ENCODE data around the gene EEF2.
"Not testable (repeated sequence)": the region's sequence is repeated elsewhere in the genome, so short reads cannot be mapped to it uniquely, and the experiment has no call there.

The EEF2 gene

GRCh38 chr19:3961007-3961406 lies 24.3 kb downstream of the EEF2 start:
- no peak for TF ChIP-seq CTCF (IDR thresholded peaks at IDR 0.05; ENCODE audit: insufficient read depth, low read length, poor library complexity, severe bottlenecking)
- no peaks in the 10 kb centered on the region for H3K27me3 ChIP-seq (replicated peaks; ENCODE audit: control insufficient read depth, insufficient read depth, low read length)
- H3K4me3 ChIP-seq (replicated peaks; ENCODE audit: low read depth, low read length), result no peak overlapping the region
- peaks cover 33% of the 10 kb centered on the region for H3K36me3 ChIP-seq (ENCODE audit: control insufficient read depth, insufficient read depth, low read length)
- no peak for DNase-seq (ENCODE audit: extremely low read depth, insufficient read length)

- Histone ChIP-seq H3K27me3 (replicated peaks; ENCODE audit: control insufficient read depth, insufficient read depth, low read length) (no peaks in the 10 kb centered on the region), H3K4me3 (replicated peaks; ENCODE audit: low read depth, low read length) (no peak overlapping the region), H3K36me3 (ENCODE audit: control insufficient read depth, insufficient read depth, low read length) (peaks cover 30% of the 10 kb centered on the region)
- TF ChIP-seq CTCF (IDR thresholded peaks at IDR 0.05; ENCODE audit: insufficient read depth, low read length, poor library complexity, severe bottlenecking), result no peak
- no peak for DNase-seq (ENCODE audit: extremely low read depth, insufficient read length)
These were observed 25.5 kb downstream of the EEF2 start for GRCh38 chr19:3959766-3960131.

- Histone ChIP-seq H3K36me3 (ENCODE audit: control insufficient read depth, insufficient read depth, low read length) (peaks cover 29% of the 10 kb centered on the region), H3K4me3 (replicated peaks; ENCODE audit: low read depth, low read length) (no peak overlapping the region), H3K27me3 (replicated peaks; ENCODE audit: control insufficient read depth, insufficient read depth, low read length) (no peaks in the 10 kb centered on the region)
- no peak for TF ChIP-seq CTCF (IDR thresholded peaks at IDR 0.05; ENCODE audit: insufficient read depth, low read length, poor library complexity, severe bottlenecking)
- DNase-seq (ENCODE audit: extremely low read depth, insufficient read length), result no peak
These were observed 26.2 kb downstream of the EEF2 start for GRCh38 chr19:3958836-3959765.

- Histone ChIP-seq H3K27me3 (replicated peaks; ENCODE audit: control insufficient read depth, insufficient read depth, low read length) (no peaks in the 10 kb centered on the region), H3K36me3 (ENCODE audit: control insufficient read depth, insufficient read depth, low read length) (peaks cover 11% of the 10 kb centered on the region), H3K4me3 (replicated peaks; ENCODE audit: low read depth, low read length) (no peak overlapping the region)
- TF ChIP-seq CTCF (IDR thresholded peaks at IDR 0.05; ENCODE audit: insufficient read depth, low read length, poor library complexity, severe bottlenecking), result no peak
- no peak for DNase-seq (ENCODE audit: extremely low read depth, insufficient read length)
These were observed 29.6 kb downstream of the EEF2 start for GRCh38 chr19:3955688-3956087.

GRCh38 chr19:3955276-3955675 lies 30.0 kb downstream of the EEF2 start:
- not testable (repeated sequence) for H3K27me3 ChIP-seq (replicated peaks; ENCODE audit: control insufficient read depth, insufficient read depth, low read length); H3K4me3 ChIP-seq (replicated peaks; ENCODE audit: low read depth, low read length); DNase-seq (ENCODE audit: extremely low read depth, insufficient read length)
- H3K36me3 ChIP-seq (ENCODE audit: control insufficient read depth, insufficient read depth, low read length), result peaks cover 11% of the 10 kb centered on the region

GRCh38 chr19:3954107-3954506 lies 31.2 kb downstream of the EEF2 start:
- H3K4me3 ChIP-seq (replicated peaks; ENCODE audit: low read depth, low read length), result no peak overlapping the region
- no peak for DNase-seq (ENCODE audit: extremely low read depth, insufficient read length)
- no peaks in the 10 kb centered on the region for H3K27me3 ChIP-seq (replicated peaks; ENCODE audit: control insufficient read depth, insufficient read depth, low read length)
- peaks cover 5% of the 10 kb centered on the region for H3K36me3 ChIP-seq (ENCODE audit: control insufficient read depth, insufficient read depth, low read length)
- no peak for TF ChIP-seq CTCF (IDR thresholded peaks at IDR 0.05; ENCODE audit: insufficient read depth, low read length, poor library complexity, severe bottlenecking)

GRCh38 chr19:3952755-3953276 lies 32.4 kb downstream of the EEF2 start:
- H3K36me3 ChIP-seq (ENCODE audit: control insufficient read depth, insufficient read depth, low read length); DNase-seq (ENCODE audit: extremely low read depth, insufficient read length); H3K4me3 ChIP-seq (replicated peaks; ENCODE audit: low read depth, low read length); H3K27me3 ChIP-seq (replicated peaks; ENCODE audit: control insufficient read depth, insufficient read depth, low read length): not testable (repeated sequence)

Data from GM06990 (cell line).